HCT116 (cell line): ENCODE data around the gene SLC30A10. TPM values are rescaled to one million over a fixed set of nuclear protein-coding genes. Genes with fewer than 3 reads are reported as not detected.

ENCODE experiments used
- ATAC-seq: fragments of 200-7000 bp; cut with Tn5 transposase; 2 replicates; pipeline ENCODE4 v1.9.1; 2020; ENCODE audit warnings: mild to moderate bottlenecking, moderate library complexity
- BruUV-seq: library from RNA; stranded (reverse); fragments of 400-500 nt; replicated peaks from 2 replicates; lab custom pipeline; 2021; lab: Mats Ljungman, UMichigan
- CTCF ChIA-PET: fragments of 300-600 bp; sonication (Branson Sonifier 250); formaldehyde crosslinking; loops from one replicate; lab custom pipeline; 2021; ENCODE audit warnings: antibody characterized with exemption; lab: Charles Lee
- POLR2A ChIA-PET: fragments of 300-600, 350-600 bp; sonication (Branson Sonifier 250); formaldehyde crosslinking; loops from one replicate; lab custom pipeline; 2021; ENCODE audit warnings: antibody characterized with exemption; lab: Charles Lee
- RAD21 ChIA-PET, 2 experiments: fragments of 300-600 bp; sonication (Branson Sonifier 250); formaldehyde crosslinking; loops; one replicate each; lab custom pipeline; 2023; ENCODE audit warnings: low total read pairs in 2 of 2; ENCODE audit not compliant: uncharacterized antibody in 2 of 2, unreplicated experiment in 2 of 2, low non-redundant PET in 1 of 2; lab: Charles Lee
- DNase-seq: peaks from one replicate; pipeline ENCODE4 v3.0.0-alpha.2; 2010; ENCODE audit warnings: low read depth, low spot score
- H2AFZ ChIP-seq: fragments of 200-600 bp; shearing (Covaris generic), sonication (generic); 2 replicates; pipeline ENCODE4 v1.6.1; 2017; ENCODE audit warnings: low read depth, mixed run types, mixed read lengths, antibody characterized with exemption, low read length; ENCODE audit not compliant: poor library complexity, severe bottlenecking
- H3K27ac ChIP-seq: 2 replicates; pipeline ENCODE4 v1.5.1; 2012; ENCODE audit warnings: low read depth, low read length
- H3K27me3 ChIP-seq: fragments of 200-600 bp; sonication (generic); 2 replicates; pipeline ENCODE4 v1.6.1; 2016; ENCODE audit warnings: mixed run types, low read length, mixed read lengths; ENCODE audit not compliant: insufficient read depth
- H3K36me3 ChIP-seq, 2 experiments: fragments of 200-500 bp in 1 of 2; fragments of 200-600 bp in 1 of 2; sonication (Bioruptor generic) in 1 of 2; sonication (generic) in 1 of 2; 2 replicates each; pipeline versions ENCODE4 v1.5.1 to v1.6.1; 2014 to 2016; ENCODE audit warnings: low read length in 2 of 2, inconsistent platforms in 1 of 2, mixed read lengths in 1 of 2, mixed run types in 1 of 2; ENCODE audit not compliant: insufficient read depth in 2 of 2, control insufficient read depth in 1 of 2
- H3K4me1 ChIP-seq, 2 experiments: fragments of 200-600 bp in 1 of 2; sonication (generic) in 1 of 2; 2 replicates each; pipeline versions ENCODE4 v1.5.1 to v1.6.1; 2012 to 2017; ENCODE audit warnings: low read length in 2 of 2, inconsistent platforms in 1 of 2, mild to moderate bottlenecking in 1 of 2, mixed read lengths in 1 of 2, mixed run types in 1 of 2, moderate library complexity in 1 of 2; ENCODE audit not compliant: insufficient read depth in 2 of 2, control insufficient read depth in 1 of 2
- H3K4me2 ChIP-seq: fragments of 200-600 bp; sonication (generic); 2 replicates; pipeline ENCODE4 v1.6.1; 2017; ENCODE audit warnings: mixed run types, low read length, mixed read lengths
- H3K4me3 ChIP-seq, 2 experiments: fragments of 200-600 bp in 1 of 2; sonication (generic) in 1 of 2; replicated peaks in 1 of 2; 2 replicates each; pipeline ENCODE4 v1.5.1; 2011 to 2016; ENCODE audit warnings: low read length in 2 of 2, control low read depth in 1 of 2, low read depth in 1 of 2, mild to moderate bottlenecking in 1 of 2, mixed read lengths in 1 of 2, mixed run types in 1 of 2
- H3K79me2 ChIP-seq: fragments of 200-600 bp; sonication (generic); 2 replicates; pipeline ENCODE4 v1.6.1; 2017; ENCODE audit warnings: mild to moderate bottlenecking, mixed run types, low read length, moderate library complexity, mixed read lengths; ENCODE audit not compliant: insufficient read depth
- H3K9ac ChIP-seq: fragments of 200-600 bp; sonication (generic); 2 replicates; pipeline ENCODE4 v1.6.1; 2016; ENCODE audit warnings: low read length, mixed read lengths
- H3K9me2 ChIP-seq: fragments of 200-600 bp; sonication (generic), shearing (Covaris generic); 2 replicates; pipeline ENCODE4 v1.6.1; 2017; ENCODE audit warnings: mixed run types, mild to moderate bottlenecking, moderate library complexity; ENCODE audit not compliant: insufficient read depth
- H3K9me3 ChIP-seq, 2 experiments: fragments of 200-500 bp in 1 of 2; fragments of 200-600 bp in 1 of 2; sonication (Bioruptor generic) in 1 of 2; sonication (generic) in 1 of 2; 2 replicates each; pipeline ENCODE4 v1.6.1; 2014 to 2017; ENCODE audit warnings: low read length in 2 of 2, mixed read lengths in 2 of 2, inconsistent platforms in 1 of 2, low read depth in 1 of 2, mild to moderate bottlenecking in 1 of 2, mixed run types in 1 of 2, moderate library complexity in 1 of 2; ENCODE audit not compliant: control insufficient read depth in 1 of 2, insufficient read depth in 1 of 2
- H4K20me1 ChIP-seq: fragments of 200-600 bp; sonication (generic), shearing (Covaris generic); 2 replicates; pipeline ENCODE4 v1.6.1; 2017; ENCODE audit warnings: mixed run types, mild to moderate bottlenecking, moderate library complexity; ENCODE audit not compliant: insufficient read depth
- ATF3 ChIP-seq: IDR thresholded peaks from 2 replicates; pipeline ENCODE4 v1.6.1; 2012
- CBX3 ChIP-seq: IDR thresholded peaks from 2 replicates; pipeline ENCODE4 v1.6.1; 2012; ENCODE audit warnings: low read depth
- CEBPB ChIP-seq: IDR thresholded peaks from 2 replicates; pipeline ENCODE4 v1.6.1; 2012; ENCODE audit warnings: low read depth
- EGR1 ChIP-seq: IDR thresholded peaks from 2 replicates; pipeline ENCODE4 v1.6.1; 2012; ENCODE audit warnings: low read depth
- ELF1 ChIP-seq: IDR thresholded peaks from 2 replicates; pipeline ENCODE4 v1.6.1; 2012; ENCODE audit warnings: low read depth, borderline replicate concordance
- POLR2A ChIP-seq: IDR thresholded peaks from 2 replicates; pipeline ENCODE4 v1.7.0; 2011; ENCODE audit warnings: borderline replicate concordance; ENCODE audit not compliant: insufficient read depth, insufficient read length; ENCODE audit errors: extremely low read depth
- POLR2AphosphoS5 ChIP-seq: IDR thresholded peaks from 2 replicates; pipeline ENCODE4 v1.6.1; 2011; ENCODE audit warnings: mild to moderate bottlenecking, low read depth, low read length, moderate library complexity
- RAD21 ChIP-seq: IDR thresholded peaks from 2 replicates; pipeline ENCODE4 v1.6.1; 2012; ENCODE audit warnings: low read depth, mild to moderate bottlenecking
- SIN3A ChIP-seq: IDR thresholded peaks from 2 replicates; pipeline ENCODE4 v1.6.1; 2012; ENCODE audit warnings: low read depth
- SP1 ChIP-seq: IDR thresholded peaks from 2 replicates; pipeline ENCODE4 v1.6.1; 2012; ENCODE audit warnings: low read depth
- SRF ChIP-seq: IDR thresholded peaks from 2 replicates; pipeline ENCODE4 v1.6.1; 2012; ENCODE audit warnings: low read depth
- TCF7L2 ChIP-seq: IDR thresholded peaks from 2 replicates; pipeline ENCODE4 v1.7.0; 2011; ENCODE audit warnings: borderline replicate concordance, inconsistent platforms; ENCODE audit not compliant: insufficient read depth, insufficient read length; ENCODE audit errors: extremely low read depth
- ZFX ChIP-seq: fragments of 450-650 bp; IDR thresholded peaks from 2 replicates; pipeline ENCODE4 v1.6.1; 2017
- intact Hi-C: fragments of 100-400 bp; cut with micrococcal nuclease; formaldehyde crosslinking; loops from 2 replicates; pipeline ENCODE4 v1.10.0; 2022
- total RNA-seq: library from RNA; stranded (reverse); gene quantifications from one replicate; pipeline ENCODE4 v1.2.1, GENCODE V29; 2021; ENCODE audit not compliant: unreplicated experiment
- TF ChIP-seq, protein P1 (sequence below): IDR thresholded peaks from 2 replicates; pipeline ENCODE4 v1.6.1; 2011; ENCODE audit warnings: mild to moderate bottlenecking, low read length, moderate library complexity; ENCODE audit not compliant: insufficient replicate concordance; ENCODE audit errors: extremely low read depth
- TF ChIP-seq, protein P2 (sequence below): IDR thresholded peaks from 2 replicates; pipeline ENCODE4 v1.6.1; 2012; ENCODE audit warnings: low read depth

SLC30A10 gene
- total RNA-seq, 1 experiment from 2014 or later: 0.15 TPM

GRCh38 chr1:219907772-219908070 lies 20.6 kb downstream of the SLC30A10 start:
- no peak for ATAC-seq
- Histone ChIP-seq H3K27me3 (no peaks in the 10 kb centered on the region), H3K9ac (no peak overlapping the region), H4K20me1 (no peaks in the 10 kb centered on the region), H3K9me2 (no peaks in the 10 kb centered on the region), H2AFZ (no peak overlapping the region), H3K9me3 (no peaks in the 10 kb centered on the region), H3K27ac (no peak overlapping the region), H3K4me1 (no peaks in the 10 kb centered on the region), H3K36me3 (no peaks in the 10 kb centered on the region), H3K79me2 (no peaks in the 10 kb centered on the region), H3K4me3 (no peak overlapping the region), H3K4me2 (no peak overlapping the region)
- RAD21 ChIA-PET: no interaction called here
- no TSS peak for BruUV-seq
- CTCF ChIA-PET: no interaction called here
- no peak for TF ChIP-seq EGR1
- TF ChIP-seq CEBPB: no peak
- no peak for TF ChIP-seq CBX3
- TF ChIP-seq SRF: no peak
- no peak for TF ChIP-seq POLR2A
- no peak for TF ChIP-seq RAD21
- TF ChIP-seq, protein P1, sequence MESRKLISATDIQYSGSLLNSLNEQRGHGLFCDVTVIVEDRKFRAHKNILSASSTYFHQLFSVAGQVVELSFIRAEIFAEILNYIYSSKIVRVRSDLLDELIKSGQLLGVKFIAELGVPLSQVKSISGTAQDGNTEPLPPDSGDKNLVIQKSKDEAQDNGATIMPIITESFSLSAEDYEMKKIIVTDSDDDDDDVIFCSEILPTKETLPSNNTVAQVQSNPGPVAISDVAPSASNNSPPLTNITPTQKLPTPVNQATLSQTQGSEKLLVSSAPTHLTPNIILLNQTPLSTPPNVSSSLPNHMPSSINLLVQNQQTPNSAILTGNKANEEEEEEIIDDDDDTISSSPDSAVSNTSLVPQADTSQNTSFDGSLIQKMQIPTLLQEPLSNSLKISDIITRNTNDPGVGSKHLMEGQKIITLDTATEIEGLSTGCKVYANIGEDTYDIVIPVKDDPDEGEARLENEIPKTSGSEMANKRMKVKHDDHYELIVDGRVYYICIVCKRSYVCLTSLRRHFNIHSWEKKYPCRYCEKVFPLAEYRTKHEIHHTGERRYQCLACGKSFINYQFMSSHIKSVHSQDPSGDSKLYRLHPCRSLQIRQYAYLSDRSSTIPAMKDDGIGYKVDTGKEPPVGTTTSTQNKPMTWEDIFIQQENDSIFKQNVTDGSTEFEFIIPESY: no peak
- no peak for TF ChIP-seq ELF1
- intact Hi-C loops: loop anchor here (2.0 kb wide), 1 partner anchor 15 kb away; no protein-coding TSS in a partner anchor
- POLR2A ChIA-PET: no interaction called here
- DNase-seq: no peak

DNA sequence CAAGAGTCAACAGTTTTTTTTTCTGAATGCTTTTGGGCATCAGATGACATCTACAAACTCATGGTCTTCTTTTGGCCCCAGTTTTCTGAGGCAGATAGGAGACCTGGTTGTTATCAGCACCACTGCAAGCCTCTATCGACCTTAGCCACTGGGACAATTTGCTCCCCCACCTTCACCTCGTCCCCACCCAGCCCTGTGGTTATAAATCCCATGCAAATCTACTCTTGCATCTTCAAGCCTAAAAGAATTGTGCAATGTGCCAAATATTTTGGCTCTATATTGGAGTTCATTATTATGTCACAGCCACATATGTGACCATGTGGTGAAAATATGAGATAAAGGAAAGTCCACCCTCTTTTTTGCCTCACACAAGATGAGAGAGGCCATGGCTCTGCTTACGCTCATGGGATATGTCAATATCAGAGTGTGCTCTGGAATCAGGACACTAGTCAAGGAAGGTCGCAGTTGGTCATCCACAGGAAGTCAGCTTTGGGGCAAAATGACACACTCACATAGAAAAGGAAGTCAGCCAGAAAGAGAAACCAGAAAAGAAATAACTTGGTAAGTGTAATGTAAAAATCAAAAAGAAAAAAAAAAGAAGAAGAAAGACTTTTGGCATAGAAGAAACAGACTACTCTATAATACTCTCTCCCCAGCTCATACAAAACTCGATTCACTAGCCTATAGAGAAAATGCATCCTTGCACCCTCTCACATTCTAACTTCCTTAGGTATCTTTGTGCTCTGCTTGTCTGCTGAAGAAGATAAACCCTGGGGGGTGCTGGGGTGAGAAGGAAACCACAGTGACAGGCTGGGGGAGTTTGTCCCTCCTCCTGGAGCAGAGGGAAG lies 21.2 kb downstream of the SLC30A10 start:
- no peaks in the 10 kb centered on the region for H3K4me1 ChIP-seq
- no TSS peak for BruUV-seq
- ChIA-PET CTCF (no interaction called here), POLR2A (no interaction called here), RAD21 (no interaction called here)
- no peaks in the 10 kb centered on the region for H3K27me3 ChIP-seq
- H2AFZ ChIP-seq: no peak overlapping the region
- H3K9ac ChIP-seq: no peak overlapping the region
- H3K4me3 ChIP-seq: no peak overlapping the region
- DNase-seq (no peak), ATAC-seq (no peak)
- H3K9me3 ChIP-seq: no peaks in the 10 kb centered on the region
- intact Hi-C loops: loop anchor here (2.0 kb wide), 1 partner anchor 14 kb away; no protein-coding TSS in a partner anchor
- H3K9me2 ChIP-seq: no peaks in the 10 kb centered on the region
- H3K4me2 ChIP-seq: no peak overlapping the region
- no peaks in the 10 kb centered on the region for H3K79me2 ChIP-seq
- H4K20me1 ChIP-seq: no peaks in the 10 kb centered on the region
- no peaks in the 10 kb centered on the region for H3K36me3 ChIP-seq
- no peak overlapping the region for H3K27ac ChIP-seq
- TF ChIP-seq SRF: no peak
- no peak for TF ChIP-seq TCF7L2
- TF ChIP-seq CBX3: no peak
- TF ChIP-seq EGR1: no peak
- TF ChIP-seq SP1: no peak
- TF ChIP-seq, protein P2, sequence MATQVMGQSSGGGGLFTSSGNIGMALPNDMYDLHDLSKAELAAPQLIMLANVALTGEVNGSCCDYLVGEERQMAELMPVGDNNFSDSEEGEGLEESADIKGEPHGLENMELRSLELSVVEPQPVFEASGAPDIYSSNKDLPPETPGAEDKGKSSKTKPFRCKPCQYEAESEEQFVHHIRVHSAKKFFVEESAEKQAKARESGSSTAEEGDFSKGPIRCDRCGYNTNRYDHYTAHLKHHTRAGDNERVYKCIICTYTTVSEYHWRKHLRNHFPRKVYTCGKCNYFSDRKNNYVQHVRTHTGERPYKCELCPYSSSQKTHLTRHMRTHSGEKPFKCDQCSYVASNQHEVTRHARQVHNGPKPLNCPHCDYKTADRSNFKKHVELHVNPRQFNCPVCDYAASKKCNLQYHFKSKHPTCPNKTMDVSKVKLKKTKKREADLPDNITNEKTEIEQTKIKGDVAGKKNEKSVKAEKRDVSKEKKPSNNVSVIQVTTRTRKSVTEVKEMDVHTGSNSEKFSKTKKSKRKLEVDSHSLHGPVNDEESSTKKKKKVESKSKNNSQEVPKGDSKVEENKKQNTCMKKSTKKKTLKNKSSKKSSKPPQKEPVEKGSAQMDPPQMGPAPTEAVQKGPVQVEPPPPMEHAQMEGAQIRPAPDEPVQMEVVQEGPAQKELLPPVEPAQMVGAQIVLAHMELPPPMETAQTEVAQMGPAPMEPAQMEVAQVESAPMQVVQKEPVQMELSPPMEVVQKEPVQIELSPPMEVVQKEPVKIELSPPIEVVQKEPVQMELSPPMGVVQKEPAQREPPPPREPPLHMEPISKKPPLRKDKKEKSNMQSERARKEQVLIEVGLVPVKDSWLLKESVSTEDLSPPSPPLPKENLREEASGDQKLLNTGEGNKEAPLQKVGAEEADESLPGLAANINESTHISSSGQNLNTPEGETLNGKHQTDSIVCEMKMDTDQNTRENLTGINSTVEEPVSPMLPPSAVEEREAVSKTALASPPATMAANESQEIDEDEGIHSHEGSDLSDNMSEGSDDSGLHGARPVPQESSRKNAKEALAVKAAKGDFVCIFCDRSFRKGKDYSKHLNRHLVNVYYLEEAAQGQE: no peak
- no peak for TF ChIP-seq ZFX
- TF ChIP-seq ATF3: no peak
- TF ChIP-seq POLR2AphosphoS5: no peak
- no peak for TF ChIP-seq SIN3A
